ENCODE data around the gene MAB21L3.
"Not testable (repeated sequence)": the region's sequence is repeated elsewhere in the genome, so short reads cannot be mapped to it uniquely, and the experiment has no call there.

The MAB21L3 gene

DNA sequence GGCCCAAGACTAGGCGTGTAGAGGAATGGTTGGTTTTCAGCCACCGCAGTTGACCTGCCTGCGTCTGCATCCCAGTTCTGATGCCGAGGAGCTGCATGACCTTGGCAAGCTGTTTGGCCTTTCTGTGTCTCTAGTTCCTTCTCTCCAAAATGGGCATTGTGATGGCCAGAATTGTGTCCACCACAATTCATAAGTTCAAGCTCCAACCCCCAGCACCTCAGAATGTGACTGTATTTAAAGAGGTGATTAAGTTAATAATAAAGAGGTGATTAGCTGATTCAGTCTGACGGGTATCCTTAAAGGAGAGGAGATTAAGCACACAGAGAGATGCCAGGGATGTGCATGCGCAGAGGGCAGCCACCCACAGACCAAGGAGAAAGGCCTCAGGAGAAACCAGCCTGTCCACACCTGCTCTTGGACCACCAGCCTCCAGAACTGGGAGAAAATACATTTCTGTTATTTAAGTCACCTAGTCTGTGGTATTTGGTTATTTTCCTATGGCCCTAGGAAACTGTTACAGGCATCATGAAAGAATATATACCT lies 28.5 kb downstream of the MAB21L3 start:
- DNase-seq, result no peak

- DNase-seq, result no peak
Observed at GRCh38 chr1:116144151-116144550, 33.0 kb downstream of the MAB21L3 start.

- DNase-seq, result not testable (repeated sequence)
Observed at GRCh38 chr1:116146447-116147113, 35.4 kb downstream of the MAB21L3 start.

GRCh38 chr1:116147114-116147510 lies 35.9 kb downstream of the MAB21L3 start:
- DNase-seq, result no peak

- no peak for DNase-seq
Observed at GRCh38 chr1:116147972-116148371, 36.8 kb downstream of the MAB21L3 start.

- no peak for DNase-seq
Observed at GRCh38 chr1:116148967-116149366, 37.8 kb downstream of the MAB21L3 start.

GRCh38 chr1:116150368-116150767 lies 39.2 kb downstream of the MAB21L3 start:
- no peak for DNase-seq

DNA sequence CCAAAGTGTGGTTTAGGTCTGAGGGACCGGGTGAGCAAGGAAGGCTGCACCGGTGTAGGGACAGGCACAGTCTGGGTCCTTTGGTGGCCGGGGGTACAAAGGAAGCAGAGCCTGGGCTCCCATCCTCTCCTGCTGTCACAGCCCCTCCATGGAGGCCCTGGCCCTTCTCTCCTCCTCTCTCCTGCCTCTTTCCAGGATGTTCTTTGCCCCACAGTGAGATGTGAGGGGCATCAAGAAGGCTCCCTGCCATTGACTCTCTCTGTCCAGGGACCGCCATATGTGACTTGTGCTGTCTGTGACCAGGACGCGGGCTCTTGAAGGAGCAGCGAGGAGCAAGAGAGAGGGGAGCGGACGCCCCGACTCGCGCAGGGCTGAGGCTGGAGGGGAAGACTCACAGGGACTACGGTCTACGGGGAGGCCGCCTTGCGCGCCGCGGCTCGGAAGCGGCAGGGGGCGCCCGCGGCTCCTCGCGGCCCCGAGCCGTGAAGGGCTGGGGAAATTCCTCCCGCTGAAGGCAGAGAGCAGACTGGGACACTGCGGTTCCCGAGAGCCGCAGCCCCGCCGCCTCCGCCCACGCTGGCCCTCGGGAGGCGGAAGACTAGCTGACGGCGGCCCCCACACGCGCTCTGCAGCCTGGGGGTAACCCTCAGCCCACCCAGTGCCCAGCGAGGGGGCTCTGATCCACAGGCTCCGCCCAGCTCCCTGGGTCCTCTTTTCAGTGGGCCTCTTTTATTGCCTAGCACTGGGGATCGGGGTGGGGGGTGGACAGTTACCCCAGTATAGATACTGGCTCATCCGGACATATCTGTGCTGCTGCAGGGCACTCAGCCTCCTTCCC lies 40.8 kb downstream of the MAB21L3 start:
- peak; percentile 85 to 88 for DNase-seq

DNA sequence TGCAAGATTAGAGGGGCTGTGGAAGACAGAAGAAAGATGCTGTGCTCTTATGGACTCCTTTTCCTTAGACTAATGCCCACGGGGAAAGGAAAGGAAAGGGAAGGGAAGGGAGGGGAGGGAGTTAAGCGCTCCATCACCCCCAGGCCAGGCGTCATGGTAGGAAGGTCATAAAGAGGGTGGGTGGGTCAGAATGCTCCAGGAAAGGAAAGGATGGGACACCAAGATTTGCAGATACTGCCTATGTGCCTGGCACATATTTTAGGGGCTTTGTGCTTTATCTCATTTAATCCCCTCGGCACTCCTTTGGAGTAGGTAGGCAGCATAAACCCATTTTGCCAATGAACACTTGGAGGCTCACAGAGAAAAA lies 41.4 kb downstream of the MAB21L3 start:
- DNase-seq, result no peak

DNA sequence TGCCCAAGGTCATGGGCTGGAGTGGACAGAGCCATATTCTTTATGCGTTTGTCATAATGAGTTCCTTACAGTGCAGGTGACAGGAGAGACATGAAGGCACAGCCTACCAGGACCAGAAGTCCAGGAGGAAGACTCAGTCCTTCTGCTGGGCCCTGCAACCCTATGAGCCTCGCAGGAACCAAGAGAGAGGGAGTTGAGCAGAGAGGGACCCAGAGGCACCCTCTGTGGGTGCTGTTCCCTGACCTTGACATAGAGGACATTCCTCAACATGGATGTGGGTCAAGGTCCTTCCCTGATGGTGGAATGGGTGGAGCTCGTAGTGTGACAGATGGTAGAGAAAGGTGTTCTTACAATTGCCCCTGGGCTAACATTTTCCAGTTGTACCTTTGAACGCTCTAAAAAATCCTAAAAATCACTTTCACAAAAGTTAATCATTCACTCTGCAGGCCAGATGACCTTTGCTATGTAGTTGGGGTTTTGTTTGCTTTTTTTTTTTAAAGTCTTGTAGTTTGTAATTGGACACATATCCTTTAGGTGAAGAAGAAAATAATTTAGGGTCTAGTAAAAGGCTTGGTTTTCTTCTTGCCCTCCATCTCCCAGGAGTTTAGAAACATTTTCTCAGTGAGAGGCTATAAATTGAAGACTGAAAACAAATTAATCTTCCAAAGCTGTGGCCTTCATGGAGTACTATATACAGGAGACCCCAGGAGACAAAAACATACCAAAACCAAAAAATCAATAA lies 41.9 kb downstream of the MAB21L3 start:
- DNase-seq, result no peak

GRCh38 chr1:116153692-116154031 lies 42.5 kb downstream of the MAB21L3 start:
- DNase-seq, result no peak

GRCh38 chr1:116154536-116154935 lies 43.3 kb downstream of the MAB21L3 start:
- DNase-seq, result no peak

GRCh38 chr1:116157096-116157495 lies 45.9 kb downstream of the MAB21L3 start:
- no peak for DNase-seq

- DNase-seq, result no peak
Observed at GRCh38 chr1:116159177-116159576, 48.0 kb downstream of the MAB21L3 start.

DNA sequence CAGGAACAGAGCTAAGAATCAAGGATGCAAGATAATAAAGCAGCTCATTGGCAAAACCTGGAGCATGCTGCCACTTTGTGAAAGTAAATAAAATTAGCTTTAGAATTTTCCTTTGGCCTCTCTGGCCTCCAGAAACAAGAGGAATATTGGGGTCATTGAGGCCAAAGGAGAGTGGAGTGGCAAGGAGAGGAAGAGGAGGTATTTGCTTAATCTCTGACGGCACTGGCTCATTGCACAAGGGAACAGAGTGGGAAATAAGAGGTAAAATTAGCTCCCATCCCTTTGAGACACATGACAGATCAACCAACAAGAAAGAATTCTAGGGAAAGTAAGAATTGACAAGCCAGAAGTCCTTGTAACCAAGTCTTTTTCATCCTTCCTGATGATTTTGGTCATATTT lies 48.4 kb downstream of the MAB21L3 start:
- no peak for DNase-seq

GRCh38 chr1:116161390-116161789 lies 50.2 kb downstream of the MAB21L3 start:
- no peak for DNase-seq

DNA sequence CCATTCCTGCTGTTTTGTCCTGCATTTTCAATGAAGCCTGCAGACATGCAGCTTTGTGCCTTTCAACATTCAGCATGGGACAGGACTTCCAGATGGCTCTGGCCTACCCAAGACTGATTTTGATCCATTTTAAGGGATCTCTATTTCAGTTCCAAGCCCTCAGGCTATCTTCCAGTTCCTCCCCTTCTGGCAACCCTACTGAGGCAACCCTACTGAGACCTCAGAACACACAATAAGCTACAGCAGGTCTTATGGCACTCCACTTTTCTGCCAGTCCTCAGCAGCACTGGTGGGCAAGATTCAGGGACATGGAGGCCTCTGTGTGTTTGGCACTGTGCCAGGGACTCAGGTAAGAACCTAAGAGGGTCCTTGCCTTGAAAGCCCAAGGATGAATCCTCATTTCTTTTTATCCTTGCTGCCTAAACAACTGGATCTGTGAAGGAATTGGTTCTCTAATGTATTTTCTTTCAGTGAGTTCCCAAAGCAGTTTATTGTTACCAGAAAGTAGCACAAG lies 50.7 kb downstream of the MAB21L3 start:
- DNase-seq, result no peak

DNA sequence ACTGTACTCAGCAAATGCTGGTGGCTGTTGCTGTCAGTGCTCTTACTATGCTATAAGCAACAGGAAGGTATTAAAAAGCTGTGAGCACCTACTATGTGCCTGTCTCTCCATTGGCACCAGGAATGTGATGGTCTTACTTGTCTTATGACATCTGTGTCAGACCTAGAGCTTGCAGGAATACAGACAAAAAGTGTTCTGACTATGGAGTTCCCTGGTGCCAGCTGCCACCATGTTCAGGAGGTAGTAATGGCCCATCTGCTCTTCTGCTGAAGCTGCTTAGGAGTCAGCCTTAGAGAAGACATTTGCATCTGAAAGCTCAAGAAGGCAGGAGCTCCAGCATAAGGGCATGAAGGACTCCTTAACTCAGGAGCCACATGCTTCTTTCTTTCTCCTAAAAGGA lies 52.3 kb downstream of the MAB21L3 start:
- DNase-seq, result no peak

DNA sequence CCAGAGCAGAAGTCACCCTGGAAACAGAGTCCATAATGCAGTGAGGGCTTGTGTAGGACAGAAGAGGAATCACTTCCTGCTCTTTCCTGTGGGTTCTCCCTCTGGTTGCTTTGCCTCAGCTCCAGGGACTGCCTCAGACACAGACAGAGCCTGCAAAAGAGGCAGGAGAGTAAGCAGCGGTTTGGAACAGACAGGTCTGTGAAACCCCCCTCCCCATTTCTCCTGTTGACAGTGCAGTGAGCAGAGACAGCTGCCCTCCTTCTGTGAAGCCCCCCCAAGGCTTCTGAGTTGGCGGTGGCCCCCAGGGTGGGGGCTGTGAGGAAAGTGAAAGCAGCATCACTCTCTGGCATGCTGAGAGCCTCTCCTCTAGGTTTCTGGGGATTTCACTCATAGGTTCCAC lies 53.0 kb downstream of the MAB21L3 start:
- DNase-seq, result no peak

GRCh38 chr1:116164604-116165368 lies 53.6 kb downstream of the MAB21L3 start:
- DNase-seq, result no peak

DNA sequence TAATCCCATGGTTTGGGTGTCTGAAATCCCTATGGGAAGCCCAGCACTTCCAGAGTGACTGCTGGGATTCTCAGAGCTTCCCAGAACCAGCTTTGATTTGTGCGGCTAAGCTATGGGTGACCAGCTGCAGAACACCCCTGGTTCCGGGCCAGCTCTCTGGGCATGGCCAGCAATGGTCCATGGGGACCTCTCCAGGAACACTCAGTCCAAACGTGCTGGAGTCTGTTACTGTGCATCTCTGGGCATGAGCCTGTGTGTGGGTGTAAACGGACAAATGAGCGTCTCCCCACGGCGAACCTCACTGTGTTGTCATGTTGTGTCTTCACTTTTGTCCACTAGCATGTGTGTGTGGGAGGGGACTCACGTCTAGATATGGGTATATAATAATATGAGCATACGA lies 54.4 kb downstream of the MAB21L3 start:
- no peak for DNase-seq

GRCh38 chr1:116166011-116166571 lies 54.9 kb downstream of the MAB21L3 start:
- DNase-seq, result no peak
